Measurements from ENCODE around the gene FARS2. TPM values are rescaled to one million over a fixed set of nuclear protein-coding genes. Genes with fewer than 3 reads are reported as not detected.
A peak's percentile ranks its signal among the peaks of the same experiment; 100 is the strongest.

Gene FARS2
- total RNA-seq, 2 donors from 2014 or later = 20.7 to 26.4 TPM

DNA sequence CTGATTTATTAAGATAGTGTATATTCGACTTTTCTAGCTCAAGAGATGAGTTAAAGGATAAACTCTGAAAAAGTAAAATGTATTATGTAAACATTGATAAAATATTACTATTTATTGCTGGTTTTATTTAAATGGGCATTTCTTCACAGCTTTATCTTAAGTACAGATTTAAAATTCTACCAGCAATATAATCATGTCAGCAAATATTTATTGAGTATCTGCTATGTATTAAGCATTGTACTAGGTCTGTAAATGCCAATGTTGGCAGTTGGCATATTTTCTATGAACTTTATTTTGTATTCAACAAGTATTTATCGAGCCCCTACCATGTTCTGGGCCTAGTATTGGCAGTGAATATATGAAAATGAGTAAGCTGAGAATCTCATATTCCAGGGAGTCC, 231.0 kb downstream of the FARS2 start:
- peaks cover 3% of the 10 kb centered on the region for H3K36me3 Mint-ChIP-seq (ENCODE audit: low read depth)
- DNase-seq = no peak
- ATAC-seq = no peak
- H3K4me1 Mint-ChIP-seq = peaks cover 9% of the 10 kb centered on the region
- no peaks in the 10 kb centered on the region for H3K27me3 Mint-ChIP-seq
- H3K27ac Mint-ChIP-seq = no peak overlapping the region
- no peak overlapping the region for H3K4me3 Mint-ChIP-seq
- H3K9me3 ChIP-seq (ENCODE audit: control insufficient read depth, low read length, poor library complexity, severe bottlenecking) = no peaks in the 10 kb centered on the region

DNA sequence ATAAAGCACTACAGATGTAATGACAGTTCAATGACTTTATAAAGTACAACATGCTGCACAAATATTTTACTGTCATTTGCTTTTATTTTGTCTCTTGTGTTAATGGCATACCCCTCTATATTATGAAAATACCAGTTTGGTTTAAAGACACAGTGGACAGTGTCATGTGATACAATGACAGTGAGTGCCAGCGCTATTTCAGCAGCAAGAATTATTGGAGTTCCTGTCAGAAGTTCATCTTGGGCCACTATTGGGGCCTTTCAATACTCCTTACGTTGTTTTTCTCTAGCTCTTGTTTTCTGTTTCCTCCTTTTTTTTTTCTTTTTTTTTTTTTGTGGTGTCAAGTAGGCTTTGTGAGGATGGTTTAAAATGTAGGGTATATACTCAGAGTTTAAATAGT, 232.5 kb downstream of the FARS2 start:
- H3K4me1 Mint-ChIP-seq = peaks cover 14% of the 10 kb centered on the region
- ATAC-seq = no peak

DNA sequence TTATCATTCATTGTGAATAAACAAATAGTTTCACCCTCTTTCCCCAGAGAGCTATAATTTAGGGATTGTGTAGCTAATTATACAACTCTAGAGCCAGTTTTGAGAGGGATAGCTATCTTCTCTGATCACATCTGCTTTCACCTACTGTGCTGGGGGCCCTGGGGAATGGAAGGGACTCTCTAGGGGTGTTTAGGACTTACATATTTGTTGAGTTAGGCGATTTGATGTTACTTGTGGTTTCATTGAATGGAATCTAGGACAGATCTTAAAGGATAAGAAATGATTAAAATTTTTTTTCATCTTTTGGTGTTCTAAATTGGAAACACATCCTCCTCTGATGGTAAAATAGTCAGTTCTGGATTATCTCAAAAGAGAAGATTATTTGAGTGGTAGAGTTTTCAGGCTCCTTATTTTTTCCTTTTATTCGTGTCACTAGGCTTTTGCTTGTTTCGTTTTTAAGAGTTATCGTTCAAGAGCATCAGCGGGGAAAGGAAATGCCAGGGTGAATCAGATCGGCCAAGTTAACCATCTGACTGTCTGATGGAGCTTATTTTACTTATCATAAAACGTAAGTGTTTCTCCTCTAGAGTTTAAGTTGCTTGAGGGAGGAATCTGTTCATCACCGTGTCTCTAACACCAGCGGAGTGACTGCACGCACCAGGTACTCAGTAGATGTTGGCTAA, 236.7 kb downstream of the FARS2 start:
- H3K27me3 Mint-ChIP-seq = no peaks in the 10 kb centered on the region
- ATAC-seq = peak; percentile 58
- H3K9me3 ChIP-seq (ENCODE audit: control insufficient read depth, low read length, poor library complexity, severe bottlenecking) = no peaks in the 10 kb centered on the region
- peaks cover 23% of the 10 kb centered on the region for H3K4me1 Mint-ChIP-seq
- no peak for DNase-seq
- peak overlapping the region; percentile 92 for H3K27ac Mint-ChIP-seq
- no peaks in the 10 kb centered on the region for H3K36me3 Mint-ChIP-seq (ENCODE audit: low read depth)
- peak overlapping the region; percentile 70 for H3K4me3 Mint-ChIP-seq

More for the DNA sequence above, 232.5 kb downstream of the FARS2 start:
- no peaks in the 10 kb centered on the region for H3K9me3 ChIP-seq (ENCODE audit: control insufficient read depth, low read length, poor library complexity, severe bottlenecking)
- Mint-ChIP-seq H3K27ac (no peak overlapping the region), H3K27me3 (no peaks in the 10 kb centered on the region), H3K4me3 (no peak overlapping the region), H3K36me3 (ENCODE audit: low read depth) (peaks cover 3% of the 10 kb centered on the region)
- no peak for DNase-seq

DNA sequence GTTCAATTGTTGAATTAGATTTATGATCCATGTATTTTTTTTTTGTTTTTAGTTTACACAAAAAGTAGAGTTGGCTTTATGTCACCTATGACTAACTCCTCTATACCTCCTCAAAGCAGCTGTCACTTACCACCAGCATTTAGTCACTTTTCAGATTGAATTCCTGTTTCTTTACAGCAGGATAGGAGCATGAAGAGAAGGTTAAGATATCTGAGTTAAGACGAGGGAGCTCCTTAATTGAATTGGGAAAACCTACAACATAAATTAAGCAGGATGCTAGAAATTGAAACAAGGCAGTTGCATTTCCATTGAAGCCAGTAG, 237.2 kb downstream of the FARS2 start:
- Mint-ChIP-seq H3K27ac (peak overlapping the region; percentile 92), H3K36me3 (ENCODE audit: low read depth) (no peaks in the 10 kb centered on the region), H3K4me1 (peaks cover 23% of the 10 kb centered on the region), H3K4me3 (peak overlapping the region; percentile 70), H3K27me3 (no peaks in the 10 kb centered on the region)
- DNase-seq = no peak
- ATAC-seq = no peak
- no peaks in the 10 kb centered on the region for H3K9me3 ChIP-seq (ENCODE audit: control insufficient read depth, low read length, poor library complexity, severe bottlenecking)

DNA sequence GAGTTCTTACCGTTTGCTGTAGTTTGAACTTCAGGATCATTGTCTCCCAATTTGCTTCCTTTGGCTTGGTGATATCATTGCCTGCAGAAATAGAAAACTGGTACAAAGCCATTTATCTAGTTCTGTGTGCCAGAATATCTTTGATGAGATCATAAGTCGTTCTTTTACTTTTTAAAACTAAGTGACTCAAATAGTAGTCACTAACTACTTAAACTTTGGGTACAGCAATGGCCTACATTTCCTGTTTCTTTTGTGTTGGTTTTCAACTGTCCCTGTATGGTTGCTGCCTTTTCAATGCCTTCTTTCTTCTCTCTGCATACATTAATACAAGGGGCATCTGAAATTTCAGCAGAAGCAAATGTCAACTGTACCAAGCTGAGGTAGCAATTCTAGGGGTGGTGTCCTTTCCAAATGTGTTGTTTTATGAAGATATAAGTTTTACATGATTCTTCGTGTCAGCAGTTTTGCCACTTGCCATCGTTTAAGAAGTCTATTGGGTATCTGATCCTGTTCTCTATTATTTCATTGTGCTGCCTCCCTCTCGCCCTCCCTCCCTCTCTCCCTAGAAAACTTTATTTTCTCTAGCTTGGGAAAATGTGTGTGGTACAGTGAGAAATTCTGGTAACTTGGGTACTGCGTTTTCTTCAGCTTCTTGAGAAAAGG, 238.5 kb downstream of the FARS2 start:
- H3K9me3 ChIP-seq (ENCODE audit: control insufficient read depth, low read length, poor library complexity, severe bottlenecking) = no peaks in the 10 kb centered on the region
- Mint-ChIP-seq H3K36me3 (ENCODE audit: low read depth) (no peaks in the 10 kb centered on the region), H3K27me3 (no peaks in the 10 kb centered on the region), H3K4me1 (peaks cover 21% of the 10 kb centered on the region), H3K4me3 (peak overlapping the region; percentile 7), H3K27ac (peak overlapping the region; percentile 84)
- no peak for ATAC-seq
- DNase-seq = no peak

- DNase-seq = no peak
- Mint-ChIP-seq H3K4me3 (no peak overlapping the region), H3K36me3 (ENCODE audit: low read depth) (no peaks in the 10 kb centered on the region), H3K27me3 (no peaks in the 10 kb centered on the region), H3K27ac (no peak overlapping the region), H3K4me1 (peaks cover 26% of the 10 kb centered on the region)
- no peaks in the 10 kb centered on the region for H3K9me3 ChIP-seq (ENCODE audit: control insufficient read depth, low read length, poor library complexity, severe bottlenecking)
- ATAC-seq = no peak
Measured at GRCh38 chr6:5501837-5502236, 240.5 kb downstream of the FARS2 start.

- H3K27ac Mint-ChIP-seq = no peak overlapping the region
- no peak overlapping the region for H3K4me3 Mint-ChIP-seq
- DNase-seq = no peak
- no peaks in the 10 kb centered on the region for H3K9me3 ChIP-seq (ENCODE audit: control insufficient read depth, low read length, poor library complexity, severe bottlenecking)
- H3K27me3 Mint-ChIP-seq = no peaks in the 10 kb centered on the region
- peaks cover 34% of the 10 kb centered on the region for H3K4me1 Mint-ChIP-seq
- peaks cover 4% of the 10 kb centered on the region for H3K36me3 Mint-ChIP-seq (ENCODE audit: low read depth)
- no peak for ATAC-seq
Measured at GRCh38 chr6:5504078-5504477, 242.8 kb downstream of the FARS2 start.

- no peak overlapping the region for H3K4me3 Mint-ChIP-seq
- H3K27me3 Mint-ChIP-seq = no peaks in the 10 kb centered on the region
- peaks cover 27% of the 10 kb centered on the region for H3K4me1 Mint-ChIP-seq
- no peak for DNase-seq
- peaks cover 4% of the 10 kb centered on the region for H3K36me3 Mint-ChIP-seq (ENCODE audit: low read depth)
- no peaks in the 10 kb centered on the region for H3K9me3 ChIP-seq (ENCODE audit: control insufficient read depth, low read length, poor library complexity, severe bottlenecking)
- no peak for ATAC-seq
- peak overlapping the region; percentile 24 for H3K27ac Mint-ChIP-seq
Measured at GRCh38 chr6:5506149-5506548, 244.8 kb downstream of the FARS2 start.

GRCh38 chr6:5506597-5506996, 245.3 kb downstream of the FARS2 start:
- Mint-ChIP-seq H3K4me3 (peak overlapping the region; percentile 72), H3K36me3 (ENCODE audit: low read depth) (peaks cover 4% of the 10 kb centered on the region), H3K27ac (peak overlapping the region; percentile 69)

DNA sequence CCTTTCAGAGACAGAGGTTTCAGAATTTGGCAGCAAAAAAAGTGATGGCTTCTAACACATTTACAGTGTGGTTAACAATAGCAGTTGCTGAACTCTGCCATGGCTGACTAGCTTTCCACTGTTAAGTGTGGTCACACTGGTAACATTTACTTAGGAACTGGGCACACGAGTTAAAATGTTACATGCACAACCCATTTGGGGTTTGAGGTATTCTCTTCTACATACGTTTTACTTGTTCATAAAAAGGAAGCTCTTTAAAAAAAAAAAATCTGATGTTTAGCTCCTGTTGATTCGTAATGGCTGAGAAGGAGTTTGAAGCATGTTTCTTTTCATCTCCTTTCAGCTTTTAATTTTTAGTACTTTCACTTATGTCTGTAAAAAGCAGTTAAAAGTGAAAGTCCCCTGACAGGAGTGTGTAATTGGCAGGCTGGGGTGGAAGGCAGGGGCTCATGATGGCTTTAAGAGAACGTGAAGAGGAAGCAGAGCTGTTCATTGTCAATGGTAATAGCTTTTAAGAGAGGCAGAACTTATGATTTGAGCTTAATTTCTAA, 245.9 kb downstream of the FARS2 start:
- Mint-ChIP-seq H3K27me3 (no peaks in the 10 kb centered on the region), H3K4me1 (peaks cover 30% of the 10 kb centered on the region), H3K36me3 (ENCODE audit: low read depth) (peaks cover 4% of the 10 kb centered on the region), H3K27ac (peak overlapping the region; percentile 69), H3K4me3 (peak overlapping the region; percentile 72)
- DNase-seq = no peak
- H3K9me3 ChIP-seq (ENCODE audit: control insufficient read depth, low read length, poor library complexity, severe bottlenecking) = no peaks in the 10 kb centered on the region
- ATAC-seq = peak; percentile 35

More at GRCh38 chr6:5506597-5506996, 245.3 kb downstream of the FARS2 start:
- Mint-ChIP-seq H3K27me3 (no peaks in the 10 kb centered on the region), H3K4me1 (peaks cover 30% of the 10 kb centered on the region)
- DNase-seq (no peak), ATAC-seq (no peak)
- no peaks in the 10 kb centered on the region for H3K9me3 ChIP-seq (ENCODE audit: control insufficient read depth, low read length, poor library complexity, severe bottlenecking)

GRCh38 chr6:5509106-5509505, 247.8 kb downstream of the FARS2 start:
- Mint-ChIP-seq H3K27ac (peak overlapping the region; percentile 69), H3K4me1 (peaks cover 42% of the 10 kb centered on the region), H3K36me3 (ENCODE audit: low read depth) (peaks cover 4% of the 10 kb centered on the region), H3K27me3 (no peaks in the 10 kb centered on the region), H3K4me3 (no peak overlapping the region)
- DNase-seq (no peak), ATAC-seq (no peak)
- H3K9me3 ChIP-seq (ENCODE audit: control insufficient read depth, low read length, poor library complexity, severe bottlenecking) = no peaks in the 10 kb centered on the region

DNA sequence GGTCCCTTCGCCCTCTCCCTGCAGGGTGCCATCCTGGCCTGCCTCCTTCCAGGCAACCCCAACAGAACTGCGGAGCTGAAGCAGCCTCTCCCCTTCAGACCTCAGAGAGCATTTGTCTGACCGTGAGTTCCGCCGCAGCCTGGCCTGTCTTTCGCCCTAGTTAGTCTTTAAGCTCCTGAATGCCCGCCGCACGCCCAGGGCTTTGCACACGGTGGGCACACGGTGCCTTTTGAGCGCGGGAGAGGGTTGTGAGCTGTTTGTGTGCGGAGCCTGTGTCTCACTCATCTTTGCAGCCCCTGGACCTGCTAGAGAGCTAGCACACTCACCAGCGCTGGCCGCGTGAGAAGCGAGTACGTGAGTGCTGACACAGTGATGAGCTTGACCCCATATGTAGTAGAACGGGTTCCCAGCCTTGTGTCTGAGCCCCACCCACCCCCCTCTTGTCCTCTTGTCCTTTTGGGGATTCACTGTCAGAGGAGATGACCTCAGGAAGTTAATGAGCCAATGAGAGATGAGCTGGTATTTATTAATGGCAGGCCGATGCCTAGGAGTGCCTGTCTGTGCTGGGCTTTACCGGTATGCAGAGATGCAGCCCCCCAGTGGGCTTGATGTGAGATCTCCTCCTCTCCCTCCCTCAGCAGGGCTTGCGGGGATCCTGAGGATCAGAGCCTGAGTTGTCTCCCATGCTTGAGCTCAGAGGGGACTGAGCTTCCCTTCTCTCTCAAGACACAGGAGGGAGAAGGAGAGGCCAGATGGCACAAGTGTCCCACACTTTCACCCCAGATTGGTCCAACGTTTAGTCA, 249.2 kb downstream of the FARS2 start:
- DNase-seq (no peak), ATAC-seq (no peak)
- no peaks in the 10 kb centered on the region for H3K27me3 Mint-ChIP-seq
- peaks cover 4% of the 10 kb centered on the region for H3K36me3 Mint-ChIP-seq (ENCODE audit: low read depth)
- no peak overlapping the region for H3K4me3 Mint-ChIP-seq
- H3K9me3 ChIP-seq (ENCODE audit: control insufficient read depth, low read length, poor library complexity, severe bottlenecking) = no peaks in the 10 kb centered on the region
- peaks cover 46% of the 10 kb centered on the region for H3K4me1 Mint-ChIP-seq
- peak overlapping the region; percentile 53 for H3K27ac Mint-ChIP-seq

DNA sequence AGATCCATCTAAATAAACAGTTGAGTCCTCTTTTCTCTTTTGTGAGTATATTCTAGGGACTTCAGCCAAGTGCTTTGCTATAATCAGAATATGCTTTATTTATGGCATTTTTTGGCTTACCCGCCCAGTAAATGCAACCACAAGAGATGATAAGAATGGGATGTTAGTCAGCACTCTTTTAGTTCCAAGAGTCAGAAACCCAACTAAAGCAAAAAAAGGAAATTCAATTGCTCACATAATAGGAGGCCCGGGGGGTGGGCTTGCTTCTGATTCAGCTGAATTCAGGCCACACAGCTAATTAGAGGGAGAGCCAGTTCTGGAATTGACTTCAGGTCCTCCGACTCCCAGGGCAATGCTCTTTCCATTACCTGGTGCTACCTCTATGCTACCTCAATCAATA, 250.6 kb downstream of the FARS2 start:
- no peak for ATAC-seq
- Mint-ChIP-seq H3K36me3 (ENCODE audit: low read depth) (peaks cover 4% of the 10 kb centered on the region), H3K4me1 (peaks cover 48% of the 10 kb centered on the region), H3K4me3 (no peak overlapping the region), H3K27ac (peak overlapping the region; percentile 14), H3K27me3 (no peaks in the 10 kb centered on the region)
- DNase-seq = no peak
- H3K9me3 ChIP-seq (ENCODE audit: control insufficient read depth, low read length, poor library complexity, severe bottlenecking) = no peaks in the 10 kb centered on the region

Measured in T-helper 17 cell (primary cell).